MM.1S (cell line): Measurements from ENCODE around the gene FBXL13.

ENCODE experiments used
- CTCF ChIP-seq: fragments of 300-600 bp; sonication (generic); IDR thresholded peaks from 2 replicates; pipeline ENCODE4 v1.5.1; 2016; ENCODE audit warnings: antibody characterized with exemption, low read length, mixed read lengths
- EZH2 ChIP-seq: fragments of 300-600 bp; sonication (generic); optimal IDR thresholded peaks from 2 replicates; pipeline ENCODE3; 2017; ENCODE audit warnings: low read depth, mild to moderate bottlenecking, antibody characterized with exemption, low read length, mixed read lengths
- EZH2phosphoT487 ChIP-seq: fragments of 300-600 bp; sonication (generic); IDR thresholded peaks from 2 replicates; pipeline ENCODE4 v1.6.1; 2018; ENCODE audit warnings: antibody characterized with exemption, low read length

- TF ChIP-seq EZH2phosphoT487 (no peak), EZH2 (no peak), CTCF (no peak)
These were observed 225.5 kb downstream of the FBXL13 start for GRCh38 chr7:102849079-102849478.
